Measurements from ENCODE around the gene THAP12.

THAP12 gene

DNA sequence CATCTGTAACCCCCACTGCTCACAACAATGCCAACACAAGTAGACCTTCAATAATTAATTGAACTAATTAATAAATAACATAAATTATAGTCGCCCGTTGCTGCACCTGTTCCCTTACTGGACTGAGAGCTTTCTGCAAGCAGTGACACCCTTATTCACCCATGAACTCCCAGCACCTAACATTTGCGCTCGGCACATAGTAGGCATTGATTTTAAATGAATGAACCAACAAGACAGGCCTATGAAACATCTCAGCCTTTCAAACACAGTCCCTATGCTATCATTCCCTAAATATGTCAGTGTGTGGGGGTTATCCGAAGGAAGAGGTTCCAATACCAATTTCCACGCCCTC lies 1.1 kb downstream of the THAP12 start:
- DNase-seq: no peak

DNA sequence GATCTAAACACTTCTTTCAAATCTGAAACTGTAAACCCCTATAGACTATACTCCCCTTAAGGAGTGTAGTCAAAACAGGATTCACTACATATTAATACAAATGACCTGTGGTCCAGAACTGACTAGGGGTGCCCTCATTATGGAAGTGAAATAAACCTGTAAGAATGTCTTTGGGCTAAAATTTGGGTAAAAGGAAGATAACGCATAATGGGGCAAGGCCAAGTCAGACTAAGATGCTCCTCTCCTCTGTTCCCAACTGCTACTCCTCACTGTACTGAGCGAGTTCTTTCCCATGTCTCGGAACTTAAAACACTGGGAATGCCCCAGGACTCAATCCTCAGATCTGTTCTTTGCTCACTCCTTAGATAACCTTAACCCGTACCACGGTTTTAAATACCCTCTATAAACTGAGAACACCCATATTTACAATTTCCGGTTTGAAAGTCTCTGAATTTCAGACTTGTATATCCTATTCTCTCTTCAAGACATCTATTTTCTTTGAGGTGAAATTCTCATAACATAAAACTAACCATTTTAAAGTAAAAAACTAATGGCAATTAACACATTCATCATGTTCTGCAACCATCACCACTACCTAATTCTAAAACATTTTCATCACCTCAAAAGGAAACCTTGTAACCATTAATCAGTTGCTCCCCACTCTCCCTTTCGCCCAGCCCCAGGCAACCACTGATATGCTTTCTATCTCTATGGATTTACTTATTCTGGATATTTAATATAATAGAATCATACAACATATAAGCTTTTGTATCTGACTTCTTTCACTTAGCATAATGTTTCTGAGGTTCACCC lies 4.0 kb downstream of the THAP12 start:
- no peak for DNase-seq

GRCh38 chr11:76371170-76371569 lies 9.8 kb downstream of the THAP12 start:
- no peak for DNase-seq

- DNase-seq: no peak
Observed at GRCh38 chr11:76369406-76369805, 11.5 kb downstream of the THAP12 start.

- DNase-seq: no peak
Observed at GRCh38 chr11:76368490-76368889, 12.4 kb downstream of the THAP12 start.

DNA sequence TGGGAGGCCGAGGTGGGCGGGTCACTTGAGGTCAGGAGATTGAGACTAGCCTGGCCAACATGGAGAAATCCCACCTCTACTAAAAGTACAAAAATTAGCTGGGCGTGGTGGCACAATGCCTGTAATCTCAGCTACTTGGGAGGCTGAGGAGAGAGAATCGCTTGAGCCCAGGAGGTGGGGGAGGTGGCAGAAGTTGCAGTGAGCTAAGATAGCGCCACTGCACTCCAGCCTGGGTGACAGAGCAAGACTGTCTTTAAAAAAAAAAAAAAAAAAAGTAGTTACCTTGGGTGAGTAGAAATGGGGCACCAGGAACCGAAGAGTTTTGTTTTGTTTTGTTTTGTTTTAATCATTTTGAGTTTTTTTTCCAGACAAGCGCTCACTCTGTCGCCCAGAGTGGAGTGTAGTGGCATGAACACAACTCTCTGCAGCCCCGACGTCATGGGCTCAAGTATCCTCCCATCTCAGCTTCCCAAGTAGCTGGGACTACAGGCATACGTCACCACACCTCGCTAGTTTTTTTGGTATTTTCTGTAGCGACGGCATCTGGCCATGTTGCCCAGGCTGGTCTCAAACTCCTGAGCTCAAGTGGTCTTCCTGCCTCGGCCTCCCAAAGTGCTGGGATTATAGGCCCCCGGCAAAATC lies 15.8 kb downstream of the THAP12 start:
- DNase-seq: no peak

GRCh38 chr11:76362716-76363115 lies 18.2 kb downstream of the THAP12 start:
- DNase-seq: no peak

DNA sequence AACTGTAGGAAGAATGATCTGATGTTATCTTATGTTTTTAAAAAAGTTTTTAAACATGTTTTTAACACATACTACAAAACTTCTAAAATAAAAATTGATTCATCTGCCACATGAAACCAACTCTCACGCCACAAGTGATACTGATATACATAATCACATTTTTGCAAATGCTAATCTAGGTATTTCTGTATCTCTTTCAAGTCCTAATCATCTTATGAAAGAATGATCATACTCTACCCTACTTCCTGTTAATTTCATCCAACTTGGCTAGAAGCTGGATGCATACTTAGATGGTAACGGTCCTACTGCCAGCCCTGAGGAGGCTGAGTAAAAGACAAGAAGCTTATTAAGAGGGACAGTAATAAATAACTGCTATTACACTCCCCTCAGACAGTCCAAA lies 19.2 kb downstream of the THAP12 start:
- DNase-seq: no peak

DNA sequence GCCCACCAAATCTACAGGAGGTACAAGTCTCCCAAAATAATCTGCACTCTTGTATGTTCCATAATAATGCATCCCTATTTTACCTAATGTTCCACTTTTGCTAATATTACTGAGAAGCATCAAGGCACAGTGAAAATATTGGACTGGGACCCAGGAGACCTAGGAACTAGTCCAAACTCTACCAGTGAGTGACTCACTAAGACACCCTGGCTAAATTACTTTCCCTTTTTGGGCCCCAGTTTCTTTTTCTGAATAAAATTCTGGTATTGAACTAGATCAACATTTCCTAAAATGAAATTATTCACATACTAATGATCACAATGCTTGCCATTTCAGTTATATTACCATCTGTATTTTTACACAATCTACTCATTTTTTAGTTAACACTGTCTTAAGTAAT lies 19.6 kb downstream of the THAP12 start:
- no peak for DNase-seq

- no peak for DNase-seq
Observed at GRCh38 chr11:76355172-76355571, 25.8 kb downstream of the THAP12 start.

DNA sequence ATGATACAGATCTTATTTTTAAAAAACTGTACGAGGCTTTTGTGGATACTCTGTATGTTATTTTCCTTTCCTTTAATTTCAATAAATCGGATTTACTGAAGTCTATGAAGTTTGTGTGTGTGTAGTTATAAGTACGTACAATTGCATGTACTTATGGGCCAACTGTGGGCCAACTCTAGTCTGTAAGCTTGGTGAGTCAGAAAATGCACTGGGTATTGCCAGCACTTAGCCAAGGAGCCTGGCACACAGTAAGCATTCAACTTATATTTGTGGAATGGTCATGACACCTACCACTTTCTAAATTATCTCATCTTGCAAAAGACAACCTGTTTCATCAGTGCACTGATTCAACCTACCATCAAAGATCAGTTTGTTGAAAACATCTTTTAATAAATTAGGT lies 32.6 kb downstream of the THAP12 start:
- DNase-seq: no peak

DNA sequence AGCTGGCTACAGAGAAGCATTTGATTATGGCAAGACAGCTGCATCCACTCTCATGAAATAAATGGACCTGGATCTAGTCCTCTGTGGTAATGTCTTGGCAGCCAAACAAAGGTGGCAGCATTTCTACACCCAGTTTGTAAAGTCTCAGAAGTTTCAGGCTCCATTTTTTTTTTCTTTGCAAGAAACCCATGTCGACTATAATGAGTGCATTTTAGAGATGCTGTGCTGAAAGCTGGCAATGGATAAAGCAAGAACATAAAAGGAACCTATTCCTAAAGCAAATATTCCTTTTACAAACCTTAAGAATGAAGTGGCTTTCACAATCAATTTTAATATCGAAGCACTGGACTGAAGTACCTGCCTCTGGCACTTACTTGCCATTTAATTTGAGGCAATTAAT lies 33.5 kb downstream of the THAP12 start:
- no peak for DNase-seq

- DNase-seq: no peak
Observed at GRCh38 chr11:76339221-76339620, 41.7 kb downstream of the THAP12 start.

DNA sequence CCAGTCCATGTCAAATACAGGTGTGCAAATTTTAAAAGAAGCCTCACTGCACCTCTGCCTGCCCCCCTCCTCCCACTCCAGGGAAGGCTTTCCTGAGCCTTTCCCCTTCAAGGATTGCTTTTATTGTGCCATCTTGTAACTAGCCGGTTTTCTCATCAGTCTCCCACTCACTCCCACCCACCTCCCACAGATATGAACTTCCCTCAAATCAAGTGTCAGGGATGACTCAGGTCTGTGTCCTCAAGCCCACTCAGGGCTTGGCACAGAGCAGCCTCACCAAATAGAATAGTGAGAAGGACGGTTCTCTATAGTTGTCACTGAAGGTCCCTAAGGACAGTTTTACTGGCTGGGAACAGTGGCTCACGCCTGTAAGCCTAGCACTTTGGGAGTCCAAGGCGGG lies 43.0 kb downstream of the THAP12 start:
- DNase-seq: no peak

- no peak for DNase-seq
Observed at GRCh38 chr11:76337469-76337868, 43.5 kb downstream of the THAP12 start.

- DNase-seq: no peak
Observed at GRCh38 chr11:76336597-76336996, 44.3 kb downstream of the THAP12 start.

DNA sequence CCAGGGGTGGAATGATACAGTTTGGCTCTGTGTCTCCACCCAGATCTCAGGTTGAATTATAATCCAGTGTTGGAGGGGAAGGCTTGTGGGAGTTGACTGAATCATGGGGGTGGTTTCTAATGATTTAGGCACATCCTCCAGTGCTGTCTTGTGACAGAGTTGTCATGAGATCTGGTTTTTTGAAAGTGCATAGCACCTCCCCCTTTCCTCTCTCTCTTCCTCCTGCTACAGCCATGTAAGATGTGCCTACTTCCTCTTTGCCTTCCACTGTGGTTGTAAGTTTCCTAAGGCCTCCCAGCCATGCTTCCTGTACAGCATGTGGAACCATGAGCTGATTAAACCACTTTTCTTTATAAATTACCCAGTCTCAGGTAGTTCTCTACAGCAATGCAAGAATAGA lies 45.1 kb downstream of the THAP12 start:
- no peak for DNase-seq

- DNase-seq: no peak
Observed at GRCh38 chr11:76334826-76335389, 46.0 kb downstream of the THAP12 start.

DNA sequence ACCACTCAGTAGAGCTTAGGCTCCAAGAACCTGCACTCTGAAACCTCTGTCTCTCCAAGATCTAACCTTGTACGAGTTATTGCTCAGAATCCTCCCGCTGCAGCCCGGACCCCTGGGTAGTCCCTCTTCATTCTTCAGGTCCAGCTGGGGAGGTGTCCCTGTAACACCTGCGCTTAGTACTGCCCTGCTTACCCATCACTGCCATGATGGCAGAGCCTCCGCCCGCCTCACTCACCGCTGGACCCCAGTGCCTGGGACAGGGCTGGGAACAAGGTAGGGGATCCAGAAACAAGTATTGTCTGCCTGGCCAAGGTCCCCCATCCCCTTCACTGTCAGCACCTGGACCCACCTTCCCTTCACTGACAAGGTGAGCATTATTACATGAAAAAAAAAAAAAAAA lies 50.3 kb downstream of the THAP12 start:
- DNase-seq: no peak

DNA sequence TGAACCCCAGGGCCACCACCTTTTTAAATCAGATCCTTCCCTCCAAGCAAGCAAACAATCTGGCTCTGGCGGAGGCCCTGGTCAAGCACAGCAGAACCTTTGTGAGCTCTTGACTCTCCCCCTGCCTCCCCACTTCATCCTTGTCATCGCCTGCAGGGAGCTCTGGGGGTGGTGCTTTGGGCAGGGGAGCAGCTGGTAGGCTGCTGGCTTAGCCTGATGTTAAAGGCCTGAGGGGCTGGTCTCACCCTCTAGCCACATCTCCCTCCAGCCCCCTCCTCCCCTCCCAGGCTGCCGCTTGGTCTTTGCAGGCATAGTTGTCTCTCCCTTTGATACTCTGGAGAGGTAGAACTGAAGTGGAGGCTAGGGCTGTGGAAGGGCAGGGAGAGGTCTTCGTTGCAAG lies 50.9 kb downstream of the THAP12 start:
- no peak for DNase-seq

- DNase-seq: no peak
Observed at GRCh38 chr11:76329084-76329648, 51.8 kb downstream of the THAP12 start.

- DNase-seq: no peak
Observed at GRCh38 chr11:76327756-76328388, 53.1 kb downstream of the THAP12 start.

- no peak for DNase-seq
Observed at GRCh38 chr11:76327202-76327601, 53.7 kb downstream of the THAP12 start.

- no peak for DNase-seq
Observed at GRCh38 chr11:76325185-76325584, 55.7 kb downstream of the THAP12 start.

All from NCI-H1436 (cell line).